GM12878 (cell line): ENCODE measurements around the gene RPGRIP1L. TPM values are rescaled to one million over a fixed set of nuclear protein-coding genes. Genes with fewer than 3 reads are reported as not detected.

ENCODE experiments used
- ATAC-seq: fragments of 200-7000 bp; cut with Tn5 transposase; 3 replicates; pipeline ENCODE4 v1.9.1; 2020; ENCODE audit warnings: mild to moderate bottlenecking, moderate library complexity
- BruUV-seq: library from RNA; stranded (reverse); fragments of 400-500 nt; replicated peaks from 2 replicates; lab custom pipeline; 2021; lab: Mats Ljungman, UMichigan
- CTCF ChIA-PET: fragments of 300-600 bp; sonication (Branson Sonifier 250); formaldehyde crosslinking; extraction: SDS; loops from one replicate; lab custom pipeline; 2021; ENCODE audit warnings: inconsistent platforms; lab: Yijun Ruan, JAX
- POLR2A ChIA-PET: fragments of 350-600 bp; formaldehyde crosslinking; extraction: SDS; loops from one replicate; lab custom pipeline; 2021; ENCODE audit warnings: inconsistent platforms; lab: Charles Lee
- RAD21 ChIA-PET: fragments of 300-600 bp; sonication (Branson Sonifier 250); formaldehyde crosslinking; loops from one replicate; lab custom pipeline; 2023; ENCODE audit warnings: antibody characterized with exemption; ENCODE audit not compliant: unreplicated experiment; lab: Charles Lee
- SMC1A ChIA-PET: fragments of 300-600 bp; sonication (Branson Sonifier 250); formaldehyde crosslinking; loops from one replicate; lab custom pipeline; 2023; ENCODE audit not compliant: unreplicated experiment, uncharacterized antibody; lab: Charles Lee
- DNase-seq: peaks from one replicate; pipeline ENCODE4 v3.0.0-alpha.2; 2011; ENCODE audit warnings: low read depth, low spot score
- FAIRE-seq: peaks from 3 replicates; lab custom pipeline; 2011; peaks lifted over from hg19 to GRCh38; lab: Jason Lieb, UNC
- H2AFZ ChIP-seq: 2 replicates; pipeline ENCODE4 v1.6.0; 2011; ENCODE audit warnings: low read depth, low read length, control low read depth; ENCODE audit not compliant: control insufficient read depth
- H3K27ac ChIP-seq: 2 replicates; pipeline ENCODE4 v1.5.1; 2011; ENCODE audit warnings: control low read depth; ENCODE audit not compliant: control insufficient read depth, insufficient read depth
- H3K27me3 ChIP-seq, 2 experiments: replicated peaks in 1 of 2; 2 replicates each; pipeline versions ENCODE4 v1.6.0 to v1.6.1; 2011; ENCODE audit warnings: low read length in 1 of 2; ENCODE audit not compliant: control insufficient read depth in 2 of 2, insufficient read depth in 2 of 2
- H3K36me3 ChIP-seq, 2 experiments: 2 replicates each; pipeline ENCODE4 v1.5.1; 2011; ENCODE audit warnings: low read length in 1 of 2; ENCODE audit not compliant: control insufficient read depth in 2 of 2, insufficient read depth in 2 of 2
- H3K4me1 ChIP-seq: 2 replicates; pipeline ENCODE4 v1.6.1; 2011; ENCODE audit warnings: mild to moderate bottlenecking, low read length, moderate library complexity, mixed read lengths; ENCODE audit not compliant: control insufficient read depth, insufficient read depth
- H3K4me2 ChIP-seq: 2 replicates; pipeline ENCODE4 v1.6.0; 2011; ENCODE audit warnings: control low read depth; ENCODE audit not compliant: control insufficient read depth, insufficient read depth
- H3K4me3 ChIP-seq: fragments of 200-600 bp; sonication (generic); 2 replicates; pipeline ENCODE4 v1.5.1; 2016
- H3K79me2 ChIP-seq: 2 replicates; pipeline ENCODE4 v1.6.0; 2011; ENCODE audit warnings: low read length; ENCODE audit not compliant: control insufficient read depth, insufficient read depth
- H3K9ac ChIP-seq: 2 replicates; pipeline ENCODE4 v1.8.0; 2011; ENCODE audit warnings: low read length, control low read depth, mixed read lengths; ENCODE audit not compliant: control insufficient read depth, insufficient read depth
- H3K9me3 ChIP-seq: replicated peaks from 3 replicates; pipeline ENCODE4 v1.5.1; 2011; ENCODE audit warnings: mild to moderate bottlenecking, low read length; ENCODE audit not compliant: control insufficient read depth, insufficient read depth
- H4K20me1 ChIP-seq: 2 replicates; pipeline ENCODE4 v1.6.0; 2011; ENCODE audit not compliant: control insufficient read depth, insufficient read depth
- BMI1 ChIP-seq: fragments of 450-650 bp; IDR thresholded peaks from 2 replicates; pipeline ENCODE4 v1.6.1; 2016; ENCODE audit warnings: mild to moderate bottlenecking, moderate library complexity, borderline replicate concordance
- CBX3 ChIP-seq: fragments of 200-600 bp; sonication (generic); IDR thresholded peaks from 2 replicates; pipeline ENCODE4 v1.6.1; 2016; ENCODE audit warnings: low read depth, borderline replicate concordance
- EGR1 ChIP-seq, 2 experiments: IDR thresholded peaks; 1 replicate in 1 of 2; 2 replicates in 1 of 2; pipeline ENCODE4 v1.6.1; 2011 to 2012; ENCODE audit warnings: low read depth in 2 of 2, low read length in 2 of 2, borderline replicate concordance in 1 of 2, mild to moderate bottlenecking in 1 of 2, moderate library complexity in 1 of 2
- ETV6 ChIP-seq, 2 experiments: fragments of 450-650 bp in 1 of 2; IDR thresholded peaks in 1 of 2; conservative IDR thresholded peaks in 1 of 2; 2 replicates each; pipeline ENCODE4 v1.6.1; 2014; ENCODE audit warnings: antibody characterized with exemption in 1 of 2, borderline replicate concordance in 1 of 2, low read depth in 1 of 2, mild to moderate bottlenecking in 1 of 2, moderate library complexity in 1 of 2
- HDGF ChIP-seq: fragments of 450-650 bp; IDR thresholded peaks from 2 replicates; pipeline ENCODE4 v1.6.1; 2016; ENCODE audit warnings: antibody characterized with exemption
- LARP7 ChIP-seq: fragments of 450-650 bp; IDR thresholded peaks from 2 replicates; pipeline ENCODE4 v1.6.1; 2017; ENCODE audit warnings: mild to moderate bottlenecking
- NRF1 ChIP-seq: conservative IDR thresholded peaks from 2 replicates; pipeline ENCODE4 v1.6.1; 2011; ENCODE audit warnings: mild to moderate bottlenecking, low read depth, low read length, improper control_type of control experiment
- RCOR1 ChIP-seq: conservative IDR thresholded peaks from 2 replicates; pipeline ENCODE4 v1.6.1; 2012; ENCODE audit warnings: low read depth, low read length, improper control_type of control experiment
- RFX5 ChIP-seq: IDR thresholded peaks from 2 replicates; pipeline ENCODE4 v1.6.1; 2011; ENCODE audit warnings: low read depth, low read length, improper control_type of control experiment
- SIX5 ChIP-seq: IDR thresholded peaks from 2 replicates; pipeline ENCODE4 v1.6.1; 2011; ENCODE audit warnings: mild to moderate bottlenecking, low read depth, low read length, moderate library complexity; ENCODE audit not compliant: severe bottlenecking
- SMC3 ChIP-seq: IDR thresholded peaks from 2 replicates; pipeline ENCODE4 v1.6.1; 2011; ENCODE audit warnings: low read length, improper control_type of control experiment, borderline replicate concordance
- TAF1 ChIP-seq: IDR thresholded peaks from 2 replicates; pipeline ENCODE4 v1.6.1; 2011; ENCODE audit warnings: mild to moderate bottlenecking, low read depth, low read length, borderline replicate concordance
- WRNIP1 ChIP-seq: IDR thresholded peaks from 2 replicates; pipeline ENCODE4 v1.6.1; 2011; ENCODE audit warnings: low read depth, low read length, improper control_type of control experiment, borderline replicate concordance
- WGBS: methylation state at CpG from one replicate; pipeline ENCODE4 v1.1.6; 2016; ENCODE audit warnings: low lambda C conversion rate; ENCODE audit not compliant: insufficient replicate concordance, insufficient coverage; ENCODE audit errors: missing lambda C conversion rate; 5-methylcytosine and 5-hydroxymethylcytosine counted together
- in situ Hi-C: fragments of 300-500 bp; cut with MboI; formaldehyde crosslinking; loops from 9 replicates; pipeline ENCODE4 v1.14.3; 2018; ENCODE audit warnings: mixed read lengths
- intact Hi-C: fragments of 100-400 bp; cut with micrococcal nuclease; formaldehyde crosslinking; loops from one replicate; pipeline ENCODE4 v1.14.2; 2022; ENCODE audit not compliant: unreplicated experiment
- polyA plus RNA-seq, 11 experiments: library from polyadenylated mRNA; depleted of rRNA in 4 of 11; unstranded in 6 of 11; stranded (reverse) in 5 of 11; fragments of >200 nt; fragmentation: Nextera tagmentation in 4 of 11; fragmentation: Illumina TruSeq in 1 of 11; extraction: Ambion mirVana in 4 of 11; extraction: Trizol in 1 of 11; gene quantifications; 1 replicate in 1 of 11; 2 replicates in 10 of 11; pipeline versions ENCODE4 v1.2.1 to v1.2.3, GENCODE V29; 2011 to 2016; ENCODE audit warnings: inconsistent platforms in 2 of 11, missing spikeins in 2 of 11, low read depth in 1 of 11
- total RNA-seq, 4 experiments: library from RNA; depleted of rRNA in 3 of 4; stranded (reverse); fragments of >200 nt in 3 of 4; fragmentation: Illumina TruSeq in 1 of 4; extraction: Trizol in 1 of 4; gene quantifications; 2 replicates each; pipeline versions ENCODE4 v1.2.1 to v1.2.3, GENCODE V29; 2013 to 2021
- TF ChIP-seq, protein P1 (sequence below): fragments of 150-350 bp; IDR thresholded peaks from 2 replicates; pipeline ENCODE4 v1.6.1; 2016; ENCODE audit warnings: low read depth, low read length
- TF ChIP-seq, protein P2 (sequence below): fragments of 450-650 bp; formaldehyde crosslinking; IDR thresholded peaks from 2 replicates; pipeline ENCODE4 v1.4.0; 2020; ENCODE audit warnings: mild to moderate bottlenecking, moderate library complexity

RPGRIP1L gene
- total and polyA plus RNA-seq, 10 of the 15 experiments (the other 5 are each of a cell fraction or from before 2014, with no cell fraction given) = 3.5 to 9.6 (median 4.4) TPM

DNA sequence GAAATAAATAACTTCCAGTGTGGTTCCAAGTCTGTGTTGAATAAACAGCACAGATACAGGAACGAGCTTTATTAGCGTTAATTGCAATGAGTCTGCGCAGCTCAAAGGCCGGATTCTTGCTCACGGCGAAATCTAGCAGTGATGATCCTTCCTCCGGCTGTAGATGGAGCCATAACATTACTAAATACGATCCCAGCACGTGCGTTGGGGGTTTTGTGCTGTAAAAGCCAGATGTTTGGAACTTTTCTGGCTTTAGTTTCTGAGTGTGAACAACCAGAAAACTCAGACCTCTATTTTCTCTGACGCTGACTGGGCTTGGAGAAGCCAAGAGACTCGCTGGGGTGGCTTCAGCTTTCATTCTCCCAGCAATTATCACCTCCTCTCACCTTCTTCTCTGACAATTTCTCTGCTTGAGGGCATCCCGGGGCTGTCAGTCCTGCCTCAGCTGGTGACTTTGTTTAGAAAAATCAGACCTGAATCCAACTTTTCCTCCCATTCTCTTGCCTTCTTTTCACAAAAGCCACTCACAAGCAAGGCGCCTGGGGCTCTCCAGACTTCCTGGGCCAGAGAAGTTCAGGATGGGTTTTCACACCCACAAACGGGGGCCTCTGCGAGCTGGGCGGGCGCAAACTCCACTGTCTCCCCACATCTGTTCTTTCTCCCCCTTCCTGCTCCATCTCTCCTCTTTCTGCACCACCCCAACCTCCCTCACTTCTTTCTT, 153.5 kb downstream of the RPGRIP1L start:
- peak overlapping the region; percentile 59 for H2AFZ ChIP-seq
- TF ChIP-seq RCOR1 = no peak
- TF ChIP-seq NRF1 = peak; percentile 55
- no peak for TF ChIP-seq ETV6 (conservative IDR thresholded peaks at IDR 0.05 in 1 of 2, IDR thresholded peaks at IDR 0.05 in 1 of 2; ENCODE audit: borderline replicate concordance in 1 of 2, low read depth in 1 of 2)
- TF ChIP-seq, protein P1, sequence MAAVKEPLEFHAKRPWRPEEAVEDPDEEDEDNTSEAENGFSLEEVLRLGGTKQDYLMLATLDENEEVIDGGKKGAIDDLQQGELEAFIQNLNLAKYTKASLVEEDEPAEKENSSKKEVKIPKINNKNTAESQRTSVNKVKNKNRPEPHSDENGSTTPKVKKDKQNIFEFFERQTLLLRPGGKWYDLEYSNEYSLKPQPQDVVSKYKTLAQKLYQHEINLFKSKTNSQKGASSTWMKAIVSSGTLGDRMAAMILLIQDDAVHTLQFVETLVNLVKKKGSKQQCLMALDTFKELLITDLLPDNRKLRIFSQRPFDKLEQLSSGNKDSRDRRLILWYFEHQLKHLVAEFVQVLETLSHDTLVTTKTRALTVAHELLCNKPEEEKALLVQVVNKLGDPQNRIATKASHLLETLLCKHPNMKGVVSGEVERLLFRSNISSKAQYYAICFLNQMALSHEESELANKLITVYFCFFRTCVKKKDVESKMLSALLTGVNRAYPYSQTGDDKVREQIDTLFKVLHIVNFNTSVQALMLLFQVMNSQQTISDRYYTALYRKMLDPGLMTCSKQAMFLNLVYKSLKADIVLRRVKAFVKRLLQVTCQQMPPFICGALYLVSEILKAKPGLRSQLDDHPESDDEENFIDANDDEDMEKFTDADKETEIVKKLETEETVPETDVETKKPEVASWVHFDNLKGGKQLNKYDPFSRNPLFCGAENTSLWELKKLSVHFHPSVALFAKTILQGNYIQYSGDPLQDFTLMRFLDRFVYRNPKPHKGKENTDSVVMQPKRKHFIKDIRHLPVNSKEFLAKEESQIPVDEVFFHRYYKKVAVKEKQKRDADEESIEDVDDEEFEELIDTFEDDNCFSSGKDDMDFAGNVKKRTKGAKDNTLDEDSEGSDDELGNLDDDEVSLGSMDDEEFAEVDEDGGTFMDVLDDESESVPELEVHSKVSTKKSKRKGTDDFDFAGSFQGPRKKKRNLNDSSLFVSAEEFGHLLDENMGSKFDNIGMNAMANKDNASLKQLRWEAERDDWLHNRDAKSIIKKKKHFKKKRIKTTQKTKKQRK = no peak
- no peak for TF ChIP-seq WRNIP1
- no peak for TF ChIP-seq EGR1 (IDR thresholded peaks at IDR 0.05; ENCODE audit: borderline replicate concordance in 1 of 2, low read depth in 2 of 2, low read length in 2 of 2)
- TF ChIP-seq LARP7 = no peak
- TF ChIP-seq SIX5 = no peak
- TF ChIP-seq, protein P2, sequence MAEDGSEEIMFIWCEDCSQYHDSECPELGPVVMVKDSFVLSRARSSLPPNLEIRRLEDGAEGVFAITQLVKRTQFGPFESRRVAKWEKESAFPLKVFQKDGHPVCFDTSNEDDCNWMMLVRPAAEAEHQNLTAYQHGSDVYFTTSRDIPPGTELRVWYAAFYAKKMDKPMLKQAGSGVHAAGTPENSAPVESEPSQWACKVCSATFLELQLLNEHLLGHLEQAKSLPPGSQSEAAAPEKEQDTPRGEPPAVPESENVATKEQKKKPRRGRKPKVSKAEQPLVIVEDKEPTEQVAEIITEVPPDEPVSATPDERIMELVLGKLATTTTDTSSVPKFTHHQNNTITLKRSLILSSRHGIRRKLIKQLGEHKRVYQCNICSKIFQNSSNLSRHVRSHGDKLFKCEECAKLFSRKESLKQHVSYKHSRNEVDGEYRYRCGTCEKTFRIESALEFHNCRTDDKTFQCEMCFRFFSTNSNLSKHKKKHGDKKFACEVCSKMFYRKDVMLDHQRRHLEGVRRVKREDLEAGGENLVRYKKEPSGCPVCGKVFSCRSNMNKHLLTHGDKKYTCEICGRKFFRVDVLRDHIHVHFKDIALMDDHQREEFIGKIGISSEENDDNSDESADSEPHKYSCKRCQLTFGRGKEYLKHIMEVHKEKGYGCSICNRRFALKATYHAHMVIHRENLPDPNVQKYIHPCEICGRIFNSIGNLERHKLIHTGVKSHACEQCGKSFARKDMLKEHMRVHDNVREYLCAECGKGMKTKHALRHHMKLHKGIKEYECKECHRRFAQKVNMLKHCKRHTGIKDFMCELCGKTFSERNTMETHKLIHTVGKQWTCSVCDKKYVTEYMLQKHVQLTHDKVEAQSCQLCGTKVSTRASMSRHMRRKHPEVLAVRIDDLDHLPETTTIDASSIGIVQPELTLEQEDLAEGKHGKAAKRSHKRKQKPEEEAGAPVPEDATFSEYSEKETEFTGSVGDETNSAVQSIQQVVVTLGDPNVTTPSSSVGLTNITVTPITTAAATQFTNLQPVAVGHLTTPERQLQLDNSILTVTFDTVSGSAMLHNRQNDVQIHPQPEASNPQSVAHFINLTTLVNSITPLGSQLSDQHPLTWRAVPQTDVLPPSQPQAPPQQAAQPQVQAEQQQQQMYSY (CRISPR knock-in tag) = no peak
- no peak for TF ChIP-seq HDGF
- TF ChIP-seq TAF1 = no peak
- no peak for TF ChIP-seq CBX3
- TF ChIP-seq BMI1 = no peak
- TF ChIP-seq SMC3 = peak; percentile 77; the same call in 1 of the 2 replicates
- TF ChIP-seq RFX5 = no peak

More for the DNA sequence above, 153.5 kb downstream of the RPGRIP1L start:
- H3K27ac ChIP-seq = no peak overlapping the region
- ChIA-PET SMC1A (interaction anchor here (0.6 to 8.5 kb wide), 16 partner anchors 9 to 1915 kb away, joined by 3 to 77 read pairs (median 3); partner anchors contain the start of genes FTO and RPGRIP1L), CTCF (interaction anchor here (0.6 to 6.4 kb wide), 47 partner anchors 9 to 1915 kb away, joined by 3 to 53 read pairs (median 4); partner anchors contain the start of genes CHD9, FTO and RPGRIP1L), POLR2A (interaction anchor here (0.6 kb wide), 1 partner anchor 13 kb away, joined by 4 read pairs; no protein-coding TSS in a partner anchor), RAD21 (interaction anchor here (0.6 to 1.8 kb wide), 19 partner anchors 9 to 1914 kb away, joined by 3 to 7 read pairs (median 3); partner anchors contain the start of genes FTO and RPGRIP1L)
- WGBS = 25% methylated on average over 18 of the region's 18 CpGs
- H3K4me3 ChIP-seq = no peak overlapping the region
- H3K79me2 ChIP-seq = no peaks in the 10 kb centered on the region
- no peaks in the 10 kb centered on the region; a peak in 2 of 4 replicates for H3K27me3 ChIP-seq
- no peak overlapping the region for H3K9ac ChIP-seq
- peak; percentile 91 for FAIRE-seq
- H3K36me3 ChIP-seq = no peaks in the 10 kb centered on the region
- no peaks in the 10 kb centered on the region for H3K9me3 ChIP-seq
- no peaks in the 10 kb centered on the region for H4K20me1 ChIP-seq
- H3K4me2 ChIP-seq = peak overlapping the region; percentile 28
- DNase-seq = peak; percentile 40
- intact Hi-C loops = loop anchor here (2.0 to 10.0 kb wide), 6 partner anchors 222 to 1915 kb away; no protein-coding TSS in a partner anchor
- BruUV-seq = no TSS peak
- no peaks in the 10 kb centered on the region for H3K4me1 ChIP-seq
- in situ Hi-C loops = loop anchor here (25.0 kb wide), 1 partner anchor 1712 kb away; no protein-coding TSS in a partner anchor
- ATAC-seq = peak; percentile 89
